Endothelial cell of umbilical vein (primary cell): Measurements from ENCODE around the gene AQP2.

Experiments
- POLR2A ChIP-seq: IDR thresholded peaks from 2 replicates; pipeline ENCODE4 v1.6.1; 2012; ENCODE audit warnings: low read depth, mild to moderate bottlenecking, control low read depth, low read length
- TF ChIP-seq, protein P1 (sequence below), 2 donors: IDR thresholded peaks; 1 replicate in 1 of 2; 2 replicates in 1 of 2; pipeline ENCODE4 v1.5.1; 2011; ENCODE audit warnings: low read length in 2 of 2, mild to moderate bottlenecking in 2 of 2, moderate library complexity in 2 of 2, control low read depth in 1 of 2, inconsistent platforms in 1 of 2, low read depth in 1 of 2; ENCODE audit not compliant: insufficient read depth in 1 of 2; ENCODE audit errors: extremely low read depth in 1 of 2
- TF ChIP-seq, protein P2 (sequence below): IDR thresholded peaks from 2 replicates; pipeline ENCODE4 v1.6.1; 2011; ENCODE audit not compliant: insufficient read depth, insufficient read length

DNA sequence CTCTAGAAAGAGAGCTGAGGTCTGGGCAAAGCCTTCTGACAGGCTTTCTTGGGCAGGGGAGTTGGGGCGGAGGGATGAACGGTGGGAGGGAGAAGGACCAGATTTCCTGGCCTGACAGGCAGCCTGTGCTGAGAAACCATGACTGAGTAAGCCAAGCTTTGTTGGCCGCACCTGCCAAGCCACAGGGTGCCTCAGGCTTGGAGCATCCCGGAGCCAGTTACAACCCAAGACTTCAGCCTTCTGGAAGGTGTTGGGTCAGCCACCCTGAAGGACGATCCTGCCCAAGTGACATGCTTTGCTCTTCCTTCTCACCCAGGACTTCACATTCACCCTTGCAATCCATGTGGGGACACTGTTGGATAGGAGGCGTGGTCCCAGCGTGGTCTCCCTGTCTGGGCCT, 21.0 kb upstream of the AQP2 start:
- TF ChIP-seq, protein P1, sequence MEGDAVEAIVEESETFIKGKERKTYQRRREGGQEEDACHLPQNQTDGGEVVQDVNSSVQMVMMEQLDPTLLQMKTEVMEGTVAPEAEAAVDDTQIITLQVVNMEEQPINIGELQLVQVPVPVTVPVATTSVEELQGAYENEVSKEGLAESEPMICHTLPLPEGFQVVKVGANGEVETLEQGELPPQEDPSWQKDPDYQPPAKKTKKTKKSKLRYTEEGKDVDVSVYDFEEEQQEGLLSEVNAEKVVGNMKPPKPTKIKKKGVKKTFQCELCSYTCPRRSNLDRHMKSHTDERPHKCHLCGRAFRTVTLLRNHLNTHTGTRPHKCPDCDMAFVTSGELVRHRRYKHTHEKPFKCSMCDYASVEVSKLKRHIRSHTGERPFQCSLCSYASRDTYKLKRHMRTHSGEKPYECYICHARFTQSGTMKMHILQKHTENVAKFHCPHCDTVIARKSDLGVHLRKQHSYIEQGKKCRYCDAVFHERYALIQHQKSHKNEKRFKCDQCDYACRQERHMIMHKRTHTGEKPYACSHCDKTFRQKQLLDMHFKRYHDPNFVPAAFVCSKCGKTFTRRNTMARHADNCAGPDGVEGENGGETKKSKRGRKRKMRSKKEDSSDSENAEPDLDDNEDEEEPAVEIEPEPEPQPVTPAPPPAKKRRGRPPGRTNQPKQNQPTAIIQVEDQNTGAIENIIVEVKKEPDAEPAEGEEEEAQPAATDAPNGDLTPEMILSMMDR (IDR thresholded peaks at IDR 0.05; ENCODE audit: extremely low read depth in 1 of 2, insufficient read depth in 1 of 2, low read depth in 1 of 2, low read length in 2 of 2), result no peak
- TF ChIP-seq, protein P2, sequence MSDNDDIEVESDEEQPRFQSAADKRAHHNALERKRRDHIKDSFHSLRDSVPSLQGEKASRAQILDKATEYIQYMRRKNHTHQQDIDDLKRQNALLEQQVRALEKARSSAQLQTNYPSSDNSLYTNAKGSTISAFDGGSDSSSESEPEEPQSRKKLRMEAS, result no peak
- no peak for TF ChIP-seq POLR2A
